Trophoblast cell (in vitro differentiated cells and primary cell): ENCODE data around the gene FPGS.

Source experiments
- DNase-seq, 2 donors: peaks; one replicate each; pipeline ENCODE4 v3.0.0-alpha.2; 2016
- H2AFZ ChIP-seq: 2 replicates; pipeline ENCODE4 v1.6.1; 2013; ENCODE audit warnings: low read length, moderate library complexity, mild to moderate bottlenecking; ENCODE audit not compliant: insufficient read depth, poor library complexity
- H2AK5ac ChIP-seq: 2 replicates; pipeline ENCODE4 v1.6.1; 2013; ENCODE audit warnings: mild to moderate bottlenecking, low read length
- H2BK120ac ChIP-seq: 2 replicates; pipeline ENCODE4 v1.6.1; 2013; ENCODE audit warnings: low read length, mild to moderate bottlenecking, moderate library complexity; ENCODE audit not compliant: insufficient read depth, poor library complexity
- H2BK12ac ChIP-seq: 2 replicates; pipeline ENCODE4 v1.6.1; 2013; ENCODE audit warnings: mild to moderate bottlenecking, low read length, moderate library complexity
- H2BK5ac ChIP-seq: 2 replicates; pipeline ENCODE4 v1.6.1; 2013; ENCODE audit warnings: low read length, low read depth, moderate library complexity, mild to moderate bottlenecking; ENCODE audit not compliant: poor library complexity
- H3K14ac ChIP-seq: 2 replicates; pipeline ENCODE4 v1.6.1; 2013; ENCODE audit warnings: mild to moderate bottlenecking, low read length
- H3K18ac ChIP-seq: 2 replicates; pipeline ENCODE4 v1.6.1; 2013; ENCODE audit warnings: mild to moderate bottlenecking, low read length
- H3K23ac ChIP-seq: 2 replicates; pipeline ENCODE4 v1.6.1; 2013; ENCODE audit warnings: low read length
- H3K27ac ChIP-seq: 2 replicates; pipeline ENCODE4 v1.5.1; 2013; ENCODE audit warnings: low read depth, mild to moderate bottlenecking, inconsistent platforms, low read length, moderate library complexity
- H3K27me3 ChIP-seq: 2 replicates; pipeline ENCODE4 v1.6.1; 2013; ENCODE audit warnings: inconsistent platforms, mild to moderate bottlenecking, low read length, moderate library complexity; ENCODE audit not compliant: insufficient read depth
- H3K36me3 ChIP-seq, 2 experiments: 1 replicate in 1 of 2; 2 replicates in 1 of 2; pipeline ENCODE4 v1.6.1; 2013; ENCODE audit warnings: low read length in 2 of 2, mild to moderate bottlenecking in 2 of 2, moderate library complexity in 1 of 2; ENCODE audit not compliant: insufficient read depth in 2 of 2, control insufficient read depth in 1 of 2
- H3K4ac ChIP-seq: 2 replicates; pipeline ENCODE4 v1.6.1; 2013; ENCODE audit warnings: low read depth, mild to moderate bottlenecking, low read length, moderate library complexity
- H3K4me1 ChIP-seq, 2 experiments: 1 replicate in 1 of 2; 2 replicates in 1 of 2; pipeline ENCODE4 v1.6.1; 2013; ENCODE audit warnings: low read length in 2 of 2, mild to moderate bottlenecking in 2 of 2, moderate library complexity in 1 of 2; ENCODE audit not compliant: insufficient read depth in 2 of 2, control insufficient read depth in 1 of 2
- H3K4me2 ChIP-seq: 2 replicates; pipeline ENCODE4 v1.6.1; 2013; ENCODE audit warnings: inconsistent platforms, mild to moderate bottlenecking, low read length, moderate library complexity
- H3K4me3 ChIP-seq: 2 replicates; pipeline ENCODE4 v1.5.1; 2013; ENCODE audit warnings: mild to moderate bottlenecking, low read depth, low read length, inconsistent platforms
- H3K79me1 ChIP-seq: one replicate; pipeline ENCODE4 v1.6.1; 2013; ENCODE audit warnings: low read length
- H3K79me2 ChIP-seq: 2 replicates; pipeline ENCODE4 v1.6.1; 2013; ENCODE audit warnings: low read length, mild to moderate bottlenecking; ENCODE audit not compliant: control insufficient read depth, insufficient read depth, poor library complexity
- H3K9ac ChIP-seq: 2 replicates; pipeline ENCODE4 v1.6.1; 2013; ENCODE audit warnings: mild to moderate bottlenecking, low read length
- H3K9me3 ChIP-seq: 2 replicates; pipeline ENCODE4 v1.6.1; 2013; ENCODE audit warnings: low read depth, mild to moderate bottlenecking, control low read depth, inconsistent platforms, low read length; ENCODE audit not compliant: insufficient read depth
- H4K12ac ChIP-seq: 2 replicates; pipeline ENCODE4 v1.6.1; 2013; ENCODE audit warnings: low read depth, mild to moderate bottlenecking, low read length, moderate library complexity
- H4K8ac ChIP-seq: 2 replicates; pipeline ENCODE4 v1.6.1; 2013; ENCODE audit warnings: low read depth, mild to moderate bottlenecking, low read length, moderate library complexity
- H4K91ac ChIP-seq: one replicate; pipeline ENCODE4 v1.6.1; 2013; ENCODE audit warnings: low read depth, mild to moderate bottlenecking, low read length, moderate library complexity
- WGBS: extraction: QIAGEN DNeasy Blood & Tissue Kit; methylation state at CpG from one replicate; pipeline ENCODE4 v1.1.7; 2013; ENCODE audit warnings: missing lambda C conversion rate; ENCODE audit not compliant: insufficient read length, insufficient coverage; ENCODE audit errors: extremely low coverage; 5-methylcytosine and 5-hydroxymethylcytosine counted together

FPGS gene

GRCh38 chr9:127816728-127817127, 14.0 kb downstream of the FPGS start:
- Histone ChIP-seq H4K12ac (no peak overlapping the region), H3K9ac (no peak overlapping the region), H3K18ac (no peak overlapping the region), H3K4me3 (no peak overlapping the region), H2BK12ac (no peak overlapping the region), H2BK5ac (no peak overlapping the region), H4K8ac (no peak overlapping the region), H3K27me3 (no peaks in the 10 kb centered on the region), H3K36me3 (peaks cover 64 to 67% of the 10 kb centered on the region in 2 experiments), H3K14ac (no peak overlapping the region), H4K91ac (no peak overlapping the region), H3K4me1 (no peaks in the 10 kb centered on the region), H3K4me2 (no peak overlapping the region), H3K79me2 (no peaks in the 10 kb centered on the region), H2AFZ (no peak overlapping the region), H3K27ac (no peak overlapping the region), H2BK120ac (no peak overlapping the region), H3K9me3 (no peaks in the 10 kb centered on the region), H3K79me1 (no peaks in the 10 kb centered on the region), H2AK5ac (no peak overlapping the region), H3K4ac (no peak overlapping the region), H3K23ac (no peak overlapping the region)
- no peak for DNase-seq
- no CpG with 5 or more reads among the region's 8 CpGs for WGBS

- Histone ChIP-seq H3K18ac (no peak overlapping the region), H3K79me1 (no peaks in the 10 kb centered on the region), H2BK5ac (no peak overlapping the region)
Observed at GRCh38 chr9:127817881-127818434, 15.3 kb downstream of the FPGS start.

GRCh38 chr9:127818574-127818973, 15.9 kb downstream of the FPGS start:
- no peak overlapping the region for H3K4me3 ChIP-seq
- no peak overlapping the region for H4K91ac ChIP-seq
- DNase-seq = no peak
- no CpG with 5 or more reads among the region's 11 CpGs for WGBS
- no peak overlapping the region for H3K4ac ChIP-seq
- no peak overlapping the region for H3K14ac ChIP-seq
- H2BK5ac ChIP-seq = no peak overlapping the region
- no peak overlapping the region for H2AK5ac ChIP-seq
- H2BK12ac ChIP-seq = no peak overlapping the region
- H3K36me3 ChIP-seq = peaks cover 54 to 57% of the 10 kb centered on the region in 2 experiments
- H3K9me3 ChIP-seq = no peaks in the 10 kb centered on the region
- H3K4me2 ChIP-seq = no peak overlapping the region
- H2BK120ac ChIP-seq = no peak overlapping the region
- no peaks in the 10 kb centered on the region for H3K79me1 ChIP-seq
- H3K18ac ChIP-seq = no peak overlapping the region
- no peaks in the 10 kb centered on the region for H3K27me3 ChIP-seq
- H3K4me1 ChIP-seq = no peaks in the 10 kb centered on the region
- no peak overlapping the region for H3K9ac ChIP-seq
- H3K27ac ChIP-seq = no peak overlapping the region
- H4K8ac ChIP-seq = no peak overlapping the region
- H3K79me2 ChIP-seq = no peaks in the 10 kb centered on the region
- no peak overlapping the region for H4K12ac ChIP-seq
- H3K23ac ChIP-seq = no peak overlapping the region
- no peak overlapping the region for H2AFZ ChIP-seq

More at GRCh38 chr9:127817881-127818434, 15.3 kb downstream of the FPGS start:
- Histone ChIP-seq H3K23ac (no peak overlapping the region), H3K79me2 (no peaks in the 10 kb centered on the region), H3K4me3 (no peak overlapping the region), H3K9ac (no peak overlapping the region), H2BK120ac (no peak overlapping the region), H3K4me1 (no peaks in the 10 kb centered on the region), H3K4me2 (no peak overlapping the region), H4K91ac (no peak overlapping the region), H3K14ac (no peak overlapping the region), H3K4ac (no peak overlapping the region), H2BK12ac (no peak overlapping the region), H4K12ac (no peak overlapping the region), H3K9me3 (no peaks in the 10 kb centered on the region), H3K27me3 (no peaks in the 10 kb centered on the region), H3K36me3 (peaks cover 60 to 63% of the 10 kb centered on the region in 2 experiments), H2AK5ac (no peak overlapping the region), H3K27ac (no peak overlapping the region), H4K8ac (no peak overlapping the region), H2AFZ (no peak overlapping the region)
- no peak for DNase-seq
- no CpG with 5 or more reads among the region's 17 CpGs for WGBS

GRCh38 chr9:127822108-127822507, 19.4 kb downstream of the FPGS start:
- Histone ChIP-seq H3K4ac (no peak overlapping the region), H2AFZ (no peak overlapping the region), H3K79me1 (peaks cover 2% of the 10 kb centered on the region), H3K9me3 (no peaks in the 10 kb centered on the region), H3K14ac (no peak overlapping the region), H2BK5ac (no peak overlapping the region), H2BK12ac (no peak overlapping the region), H3K27ac (no peak overlapping the region), H3K4me3 (no peak overlapping the region), H3K18ac (no peak overlapping the region), H3K9ac (no peak overlapping the region), H3K27me3 (no peaks in the 10 kb centered on the region), H2AK5ac (no peak overlapping the region), H3K4me2 (no peak overlapping the region), H3K23ac (no peak overlapping the region), H4K12ac (no peak overlapping the region), H4K91ac (no peak overlapping the region), H2BK120ac (no peak overlapping the region), H3K4me1 (peaks cover 3 to 4% of the 10 kb centered on the region in 2 experiments), H3K36me3 (peaks cover 48 to 50% of the 10 kb centered on the region in 2 experiments), H3K79me2 (no peaks in the 10 kb centered on the region), H4K8ac (no peak overlapping the region)
- no peak for DNase-seq
- WGBS = no CpG with 5 or more reads among the region's 4 CpGs
